Panc1 (cell line): ENCODE measurements around the gene ASPSCR1. TPM values are rescaled to one million over a fixed set of nuclear protein-coding genes. Genes with fewer than 3 reads are reported as not detected.
"Not testable (repeated sequence)": the region's sequence is repeated elsewhere in the genome, so short reads cannot be mapped to it uniquely, and the experiment has no call there.

ENCODE experiments used
- ATAC-seq: fragments of 200-7000 bp; cut with Tn5 transposase; 2 replicates; pipeline ENCODE4 v1.9.1; 2020; ENCODE audit warnings: mild to moderate bottlenecking, moderate library complexity
- BruUV-seq: library from RNA; stranded (reverse); fragments of 400-500 nt; replicated peaks from 2 replicates; lab custom pipeline; 2021; lab: Mats Ljungman, UMichigan
- CTCF ChIA-PET: fragments of 300-600 bp; sonication (Branson Sonifier 250); formaldehyde crosslinking; loops from one replicate; lab custom pipeline; 2022; ENCODE audit warnings: antibody characterized with exemption; lab: Charles Lee
- POLR2A ChIA-PET: fragments of 300-600 bp; sonication (Branson Sonifier 250); formaldehyde crosslinking; loops from one replicate; lab custom pipeline; 2022; ENCODE audit warnings: antibody characterized with exemption; lab: Charles Lee
- DNase-seq: peaks from one replicate; pipeline ENCODE4 v3.0.0-alpha.2; 2010; ENCODE audit warnings: low read depth, low spot score
- H3K27ac ChIP-seq: 2 replicates; pipeline ENCODE4 v1.5.1; 2011; ENCODE audit warnings: mild to moderate bottlenecking, low read length, inconsistent platforms
- H3K27me3 ChIP-seq: fragments of 200-500 bp; sonication (Bioruptor generic); 2 replicates; pipeline ENCODE4 v1.6.0; 2014; ENCODE audit warnings: low read length, inconsistent platforms; ENCODE audit not compliant: control insufficient read depth, insufficient read depth
- H3K36me3 ChIP-seq: fragments of 200-500 bp; sonication (Bioruptor generic); 2 replicates; pipeline ENCODE4 v1.5.1; 2014; ENCODE audit warnings: inconsistent platforms, mild to moderate bottlenecking, low read length, moderate library complexity; ENCODE audit not compliant: control insufficient read depth, insufficient read depth
- H3K4me1 ChIP-seq: 2 replicates; pipeline ENCODE4 v1.5.1; 2011; ENCODE audit warnings: inconsistent platforms, mild to moderate bottlenecking, low read length, moderate library complexity; ENCODE audit not compliant: control insufficient read depth, insufficient read depth
- H3K4me3 ChIP-seq, 2 experiments: 2 replicates each; pipeline ENCODE4 v1.5.1; 2011 to 2012; ENCODE audit warnings: low read depth in 2 of 2, low read length in 2 of 2, mild to moderate bottlenecking in 2 of 2, inconsistent platforms in 1 of 2, moderate library complexity in 1 of 2
- H3K9me3 ChIP-seq: fragments of 200-500 bp; sonication (Bioruptor generic); 2 replicates; pipeline ENCODE4 v1.5.1; 2014; ENCODE audit warnings: low read depth, mild to moderate bottlenecking, inconsistent platforms, low read length, moderate library complexity; ENCODE audit not compliant: control insufficient read depth, insufficient read depth
- POLR2AphosphoS5 ChIP-seq: IDR thresholded peaks from 2 replicates; pipeline ENCODE4 v1.6.1; 2012; ENCODE audit warnings: mild to moderate bottlenecking, low read depth, low read length, moderate library complexity
- SIN3A ChIP-seq: IDR thresholded peaks from 2 replicates; pipeline ENCODE4 v1.6.1; 2012; ENCODE audit warnings: low read depth, mild to moderate bottlenecking, low read length, moderate library complexity, borderline replicate concordance; ENCODE audit not compliant: insufficient read depth
- TCF7L2 ChIP-seq: IDR thresholded peaks from 2 replicates; pipeline ENCODE4 v1.6.1; 2011; ENCODE audit warnings: mild to moderate bottlenecking, low read depth, low read length, inconsistent platforms
- in situ Hi-C: cut with HindIII; loops from 2 replicates; pipeline ENCODE4 v1.10.0; 2016; ENCODE audit warnings: low sequenced_read_pairs, low pct_unique_long_range_greater_than_20kb
- intact Hi-C: fragments of 100-400 bp; cut with micrococcal nuclease; formaldehyde crosslinking; loops from one replicate; pipeline ENCODE4 v1.10.0; 2022; ENCODE audit not compliant: unreplicated experiment
- total RNA-seq: library from RNA; stranded (reverse); gene quantifications from one replicate; pipeline ENCODE4 v1.2.1, GENCODE V29; 2021; ENCODE audit not compliant: unreplicated experiment
- TF ChIP-seq, protein P1 (sequence below), 2 experiments: IDR thresholded peaks; 2 replicates each; pipeline ENCODE4 v1.6.1; 2011 to 2012; ENCODE audit warnings: low read depth in 2 of 2, control low read depth in 1 of 2, low read length in 1 of 2, mild to moderate bottlenecking in 1 of 2, moderate library complexity in 1 of 2; ENCODE audit not compliant: insufficient read depth in 1 of 2
- TF ChIP-seq, protein P2 (sequence below): fragments of 450-650 bp; IDR thresholded peaks from 2 replicates; pipeline ENCODE4 v1.5.1; 2017; ENCODE audit warnings: mild to moderate bottlenecking

The ASPSCR1 gene
- total RNA-seq, 1 experiment from 2014 or later, result 64.7 TPM

DNA sequence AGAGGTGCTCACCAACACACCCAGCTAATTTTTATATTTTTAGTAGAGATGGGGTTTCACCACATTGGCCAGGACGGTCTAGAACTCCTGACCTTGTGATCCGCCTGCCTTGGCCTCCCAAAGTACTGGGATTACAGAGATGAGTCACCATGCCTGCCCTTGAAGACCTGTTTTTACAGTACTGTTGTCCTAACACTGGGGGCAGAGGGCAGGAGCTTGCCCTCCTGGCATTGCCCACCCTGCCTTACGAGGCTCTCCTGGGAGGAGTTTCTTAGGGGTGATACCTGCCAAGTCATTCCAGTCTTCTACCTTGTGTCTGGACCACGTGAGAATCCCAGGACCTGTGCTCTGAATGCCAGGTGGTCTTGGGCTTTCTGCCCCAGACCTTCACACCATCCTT lies 2.7 kb downstream of the ASPSCR1 start:
- TF ChIP-seq POLR2AphosphoS5 (no peak), SIN3A (no peak), TCF7L2 (no peak)
- TF ChIP-seq, protein P1, sequence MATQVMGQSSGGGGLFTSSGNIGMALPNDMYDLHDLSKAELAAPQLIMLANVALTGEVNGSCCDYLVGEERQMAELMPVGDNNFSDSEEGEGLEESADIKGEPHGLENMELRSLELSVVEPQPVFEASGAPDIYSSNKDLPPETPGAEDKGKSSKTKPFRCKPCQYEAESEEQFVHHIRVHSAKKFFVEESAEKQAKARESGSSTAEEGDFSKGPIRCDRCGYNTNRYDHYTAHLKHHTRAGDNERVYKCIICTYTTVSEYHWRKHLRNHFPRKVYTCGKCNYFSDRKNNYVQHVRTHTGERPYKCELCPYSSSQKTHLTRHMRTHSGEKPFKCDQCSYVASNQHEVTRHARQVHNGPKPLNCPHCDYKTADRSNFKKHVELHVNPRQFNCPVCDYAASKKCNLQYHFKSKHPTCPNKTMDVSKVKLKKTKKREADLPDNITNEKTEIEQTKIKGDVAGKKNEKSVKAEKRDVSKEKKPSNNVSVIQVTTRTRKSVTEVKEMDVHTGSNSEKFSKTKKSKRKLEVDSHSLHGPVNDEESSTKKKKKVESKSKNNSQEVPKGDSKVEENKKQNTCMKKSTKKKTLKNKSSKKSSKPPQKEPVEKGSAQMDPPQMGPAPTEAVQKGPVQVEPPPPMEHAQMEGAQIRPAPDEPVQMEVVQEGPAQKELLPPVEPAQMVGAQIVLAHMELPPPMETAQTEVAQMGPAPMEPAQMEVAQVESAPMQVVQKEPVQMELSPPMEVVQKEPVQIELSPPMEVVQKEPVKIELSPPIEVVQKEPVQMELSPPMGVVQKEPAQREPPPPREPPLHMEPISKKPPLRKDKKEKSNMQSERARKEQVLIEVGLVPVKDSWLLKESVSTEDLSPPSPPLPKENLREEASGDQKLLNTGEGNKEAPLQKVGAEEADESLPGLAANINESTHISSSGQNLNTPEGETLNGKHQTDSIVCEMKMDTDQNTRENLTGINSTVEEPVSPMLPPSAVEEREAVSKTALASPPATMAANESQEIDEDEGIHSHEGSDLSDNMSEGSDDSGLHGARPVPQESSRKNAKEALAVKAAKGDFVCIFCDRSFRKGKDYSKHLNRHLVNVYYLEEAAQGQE (IDR thresholded peaks at IDR 0.05; ENCODE audit: insufficient read depth in 1 of 2, low read depth in 2 of 2, low read length in 1 of 2), result no peak
- TF ChIP-seq, protein P2, sequence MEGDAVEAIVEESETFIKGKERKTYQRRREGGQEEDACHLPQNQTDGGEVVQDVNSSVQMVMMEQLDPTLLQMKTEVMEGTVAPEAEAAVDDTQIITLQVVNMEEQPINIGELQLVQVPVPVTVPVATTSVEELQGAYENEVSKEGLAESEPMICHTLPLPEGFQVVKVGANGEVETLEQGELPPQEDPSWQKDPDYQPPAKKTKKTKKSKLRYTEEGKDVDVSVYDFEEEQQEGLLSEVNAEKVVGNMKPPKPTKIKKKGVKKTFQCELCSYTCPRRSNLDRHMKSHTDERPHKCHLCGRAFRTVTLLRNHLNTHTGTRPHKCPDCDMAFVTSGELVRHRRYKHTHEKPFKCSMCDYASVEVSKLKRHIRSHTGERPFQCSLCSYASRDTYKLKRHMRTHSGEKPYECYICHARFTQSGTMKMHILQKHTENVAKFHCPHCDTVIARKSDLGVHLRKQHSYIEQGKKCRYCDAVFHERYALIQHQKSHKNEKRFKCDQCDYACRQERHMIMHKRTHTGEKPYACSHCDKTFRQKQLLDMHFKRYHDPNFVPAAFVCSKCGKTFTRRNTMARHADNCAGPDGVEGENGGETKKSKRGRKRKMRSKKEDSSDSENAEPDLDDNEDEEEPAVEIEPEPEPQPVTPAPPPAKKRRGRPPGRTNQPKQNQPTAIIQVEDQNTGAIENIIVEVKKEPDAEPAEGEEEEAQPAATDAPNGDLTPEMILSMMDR, result no peak
- Histone ChIP-seq H3K4me3 (no peak overlapping the region), H3K4me1 (peaks cover 10% of the 10 kb centered on the region), H3K27ac (no peak overlapping the region), H3K27me3 (no peaks in the 10 kb centered on the region), H3K36me3 (no peaks in the 10 kb centered on the region), H3K9me3 (no peaks in the 10 kb centered on the region)
- in situ Hi-C loops, result no loop called here
- ATAC-seq (no peak), DNase-seq (no peak)
- POLR2A ChIA-PET, result interaction anchor here (0.6 kb wide), 1 partner anchor 16 kb away, joined by 3 read pairs; no protein-coding TSS in a partner anchor
- intact Hi-C loops, result no loop called here
- BruUV-seq, result no TSS peak
- CTCF ChIA-PET, result no interaction called here

DNA sequence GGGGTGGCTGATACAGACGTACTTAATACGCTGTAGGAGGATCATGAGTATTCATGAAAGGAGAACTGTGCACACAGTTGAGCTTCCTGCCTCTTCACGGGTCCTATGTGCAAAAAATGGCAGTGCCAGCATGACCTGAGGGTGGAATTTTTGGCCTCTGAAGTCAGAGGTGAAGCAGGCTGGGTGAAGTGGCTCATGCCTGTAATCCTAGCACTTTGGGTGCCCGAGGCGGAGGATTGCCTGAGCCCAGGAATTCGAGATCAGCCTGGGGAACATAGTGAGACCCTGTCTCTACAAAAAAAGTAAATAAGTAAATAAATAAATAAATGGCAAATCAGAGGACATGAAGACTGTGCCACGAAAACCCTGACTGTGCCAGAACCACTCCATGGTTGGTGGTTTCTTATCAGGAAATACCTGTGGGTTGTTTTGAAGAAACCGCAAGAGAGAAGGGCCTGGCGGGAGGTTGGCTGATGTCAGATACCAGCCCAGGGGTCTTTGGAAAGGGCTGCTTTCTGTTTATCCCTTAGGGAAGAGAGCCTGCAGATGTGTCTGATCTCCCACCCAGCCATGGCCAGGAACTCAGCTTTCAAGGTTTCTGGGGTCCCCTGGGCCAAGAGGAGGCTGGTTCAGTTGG lies 3.4 kb downstream of the ASPSCR1 start:
- ATAC-seq, result no peak
- H3K36me3 ChIP-seq, result no peaks in the 10 kb centered on the region
- H3K27me3 ChIP-seq, result no peaks in the 10 kb centered on the region
- peaks cover 10% of the 10 kb centered on the region for H3K4me1 ChIP-seq
- no peaks in the 10 kb centered on the region for H3K9me3 ChIP-seq
- no peak overlapping the region for H3K4me3 ChIP-seq
- in situ Hi-C loops (no loop called here), intact Hi-C loops (no loop called here)
- DNase-seq, result no peak
- H3K27ac ChIP-seq, result no peak overlapping the region
- POLR2A ChIA-PET, result no interaction called here
- CTCF ChIA-PET, result no interaction called here
- TF ChIP-seq, protein P2, result no peak
- TF ChIP-seq, protein P1 (IDR thresholded peaks at IDR 0.05; ENCODE audit: insufficient read depth in 1 of 2, low read depth in 2 of 2, low read length in 1 of 2), result no peak
- TF ChIP-seq SIN3A (no peak), TCF7L2 (no peak), POLR2AphosphoS5 (no peak)
- BruUV-seq, result no TSS peak

DNA sequence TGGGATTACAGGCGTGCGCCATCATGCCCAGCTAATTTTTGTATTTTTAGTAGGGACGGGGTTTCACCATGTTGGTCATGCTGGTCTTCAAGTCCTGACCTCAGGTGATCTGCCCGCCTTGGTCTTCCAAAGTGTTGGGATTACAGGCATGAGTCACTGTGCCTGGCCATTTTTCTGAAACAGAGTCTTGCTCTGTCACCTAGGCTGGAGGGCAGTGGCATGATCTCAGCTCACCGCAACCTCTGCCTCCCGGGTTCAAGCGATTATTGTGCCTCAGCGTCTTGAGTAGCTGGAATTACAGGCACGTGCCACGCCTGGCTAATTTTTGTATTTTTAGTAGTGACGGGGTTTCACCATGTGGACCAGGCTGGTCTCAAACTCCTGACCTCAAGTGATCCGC lies 4.1 kb downstream of the ASPSCR1 start:
- H3K36me3 ChIP-seq, POLR2A ChIA-PET, intact Hi-C loops, CTCF ChIA-PET, H3K4me3 ChIP-seq, H3K27me3 ChIP-seq, H3K27ac ChIP-seq, ATAC-seq, in situ Hi-C loops, BruUV-seq, DNase-seq, H3K9me3 ChIP-seq, H3K4me1 ChIP-seq: not testable (repeated sequence)
